ENCODE measurements around the gene ACADL. TPM values are rescaled to one million over a fixed set of nuclear protein-coding genes. Genes with fewer than 3 reads are reported as not detected.

ACADL gene
- total RNA-seq, 6 experiments from 2014 or later, result not detected

DNA sequence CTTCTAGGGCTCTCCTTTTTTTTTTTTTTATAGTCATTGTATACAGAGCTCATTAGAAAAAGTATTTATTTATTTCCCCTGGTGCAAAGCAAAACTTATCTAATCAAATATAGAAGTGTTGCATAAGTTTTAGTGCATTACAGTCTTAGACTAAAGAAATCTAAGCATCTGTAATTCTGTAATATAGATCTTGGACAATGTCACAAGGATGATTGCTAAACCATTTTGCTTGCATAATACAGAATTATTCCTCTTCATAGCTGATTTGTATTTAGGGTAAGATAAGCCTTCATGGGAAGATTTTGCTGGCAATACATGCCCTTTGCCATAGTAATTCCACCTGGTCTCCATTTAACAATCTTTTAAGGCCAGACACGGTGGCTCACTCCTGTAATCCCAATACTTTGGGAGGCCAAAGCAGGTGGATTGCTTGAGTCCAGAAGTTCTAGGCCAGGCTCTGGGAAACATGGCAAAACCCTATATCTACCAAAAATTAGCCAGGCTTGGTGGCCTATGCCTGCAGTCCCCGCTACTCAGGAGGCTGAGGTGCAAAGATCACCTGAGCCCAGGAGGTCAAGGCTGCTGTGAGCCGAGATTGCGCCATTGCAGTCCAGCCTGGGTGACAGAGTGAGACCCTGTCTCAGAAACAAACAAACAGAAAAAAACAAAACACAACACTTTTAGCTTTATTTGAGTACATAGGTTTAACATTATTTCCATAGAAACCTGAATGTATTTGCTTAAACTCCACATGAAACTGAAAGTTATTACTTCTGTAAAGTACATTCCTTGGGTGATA is 2.2 kb upstream of the ACADL start:
- H3K27me3 Mint-ChIP-seq (ENCODE audit: insufficient read depth), result peaks cover 4% of the 10 kb centered on the region
- H3K36me3 Mint-ChIP-seq (ENCODE audit: low read depth), result no peaks in the 10 kb centered on the region
- H3K4me1 Mint-ChIP-seq (ENCODE audit: low read depth), result no peaks in the 10 kb centered on the region
- no peak overlapping the region for H3K4me3 Mint-ChIP-seq
- no peak overlapping the region for H3K27ac Mint-ChIP-seq
- no peak for DNase-seq
- H3K9me3 Mint-ChIP-seq, result no peaks in the 10 kb centered on the region
- TF ChIP-seq, protein P1, sequence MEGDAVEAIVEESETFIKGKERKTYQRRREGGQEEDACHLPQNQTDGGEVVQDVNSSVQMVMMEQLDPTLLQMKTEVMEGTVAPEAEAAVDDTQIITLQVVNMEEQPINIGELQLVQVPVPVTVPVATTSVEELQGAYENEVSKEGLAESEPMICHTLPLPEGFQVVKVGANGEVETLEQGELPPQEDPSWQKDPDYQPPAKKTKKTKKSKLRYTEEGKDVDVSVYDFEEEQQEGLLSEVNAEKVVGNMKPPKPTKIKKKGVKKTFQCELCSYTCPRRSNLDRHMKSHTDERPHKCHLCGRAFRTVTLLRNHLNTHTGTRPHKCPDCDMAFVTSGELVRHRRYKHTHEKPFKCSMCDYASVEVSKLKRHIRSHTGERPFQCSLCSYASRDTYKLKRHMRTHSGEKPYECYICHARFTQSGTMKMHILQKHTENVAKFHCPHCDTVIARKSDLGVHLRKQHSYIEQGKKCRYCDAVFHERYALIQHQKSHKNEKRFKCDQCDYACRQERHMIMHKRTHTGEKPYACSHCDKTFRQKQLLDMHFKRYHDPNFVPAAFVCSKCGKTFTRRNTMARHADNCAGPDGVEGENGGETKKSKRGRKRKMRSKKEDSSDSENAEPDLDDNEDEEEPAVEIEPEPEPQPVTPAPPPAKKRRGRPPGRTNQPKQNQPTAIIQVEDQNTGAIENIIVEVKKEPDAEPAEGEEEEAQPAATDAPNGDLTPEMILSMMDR (IDR thresholded peaks at IDR 0.05), result no peak

DNA sequence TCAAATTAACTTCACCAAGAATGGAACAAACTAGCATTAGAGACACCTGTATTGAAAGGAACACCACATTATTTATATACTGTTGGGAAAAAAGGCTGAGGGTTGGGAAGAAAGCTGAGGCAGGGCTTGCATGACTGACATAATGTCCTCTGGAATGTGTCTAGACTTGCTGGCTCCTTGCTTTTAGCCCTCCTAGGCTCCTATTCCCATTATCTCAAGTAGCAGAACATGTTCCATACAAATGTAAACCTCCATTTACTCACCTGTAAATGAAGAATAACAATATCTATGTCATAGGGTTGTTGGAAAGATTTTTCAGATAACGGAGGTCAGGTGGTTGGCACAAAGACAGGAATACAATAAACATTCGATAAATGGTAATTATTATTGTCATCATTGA is 976 bp upstream of the ACADL start:
- no peak for DNase-seq
- Mint-ChIP-seq H3K36me3 (ENCODE audit: low read depth) (no peaks in the 10 kb centered on the region), H3K4me1 (ENCODE audit: low read depth) (no peaks in the 10 kb centered on the region), H3K9me3 (no peaks in the 10 kb centered on the region), H3K27ac (no peak overlapping the region), H3K4me3 (no peak overlapping the region), H3K27me3 (ENCODE audit: insufficient read depth) (peaks cover 4% of the 10 kb centered on the region)
- TF ChIP-seq, protein P1 (IDR thresholded peaks at IDR 0.05), result no peak

DNA sequence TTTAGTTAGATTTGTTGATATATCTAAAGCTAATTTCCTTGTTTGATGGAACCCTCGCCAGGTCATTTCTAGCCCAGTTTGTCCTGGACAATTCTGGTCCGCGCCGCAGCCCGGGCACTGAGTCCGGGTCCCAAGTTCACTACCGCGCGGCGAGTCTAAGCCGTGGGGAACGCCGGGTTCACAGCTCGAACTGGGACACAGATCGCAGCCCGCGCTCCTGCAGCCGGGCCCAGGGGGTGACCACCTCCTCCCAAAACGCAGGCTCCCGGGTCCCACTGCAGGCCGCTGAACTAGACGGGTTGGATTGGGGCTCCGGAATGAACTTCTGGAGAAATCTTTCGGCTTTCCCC is 681 bp downstream of the ACADL start:
- no peaks in the 10 kb centered on the region for H3K36me3 Mint-ChIP-seq (ENCODE audit: low read depth)
- TF ChIP-seq, protein P1 (IDR thresholded peaks at IDR 0.05), result no peak
- H3K4me3 Mint-ChIP-seq, result no peak overlapping the region
- DNase-seq, result no peak
- H3K9me3 Mint-ChIP-seq, result no peaks in the 10 kb centered on the region
- H3K4me1 Mint-ChIP-seq (ENCODE audit: low read depth), result no peaks in the 10 kb centered on the region
- H3K27me3 Mint-ChIP-seq (ENCODE audit: insufficient read depth), result peaks cover 4% of the 10 kb centered on the region
- H3K27ac Mint-ChIP-seq, result no peak overlapping the region

DNA sequence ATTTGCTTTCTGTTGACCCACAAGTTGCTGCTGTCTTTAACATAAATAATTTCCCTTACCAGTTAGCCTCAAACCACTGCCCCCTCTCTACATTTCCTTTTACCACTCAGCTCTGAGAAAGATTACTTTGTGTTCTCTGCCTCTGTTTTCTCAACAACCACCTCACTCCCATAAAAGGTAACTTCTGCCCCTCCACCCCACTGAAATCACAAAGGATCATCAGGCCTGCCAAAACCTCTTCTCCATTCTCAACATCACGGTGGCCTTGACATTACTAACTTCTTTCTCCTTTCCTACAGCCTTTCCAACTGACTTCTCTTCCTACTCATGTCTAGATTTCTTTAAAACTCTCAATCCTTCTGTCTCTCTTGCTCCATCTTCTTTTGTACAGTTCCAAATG is 10.1 kb downstream of the ACADL start:
- DNase-seq, result no peak
- Mint-ChIP-seq H3K27ac (no peak overlapping the region), H3K4me3 (no peak overlapping the region), H3K4me1 (ENCODE audit: low read depth) (no peaks in the 10 kb centered on the region), H3K27me3 (ENCODE audit: insufficient read depth) (peaks cover 3% of the 10 kb centered on the region), H3K9me3 (no peaks in the 10 kb centered on the region), H3K36me3 (ENCODE audit: low read depth) (no peaks in the 10 kb centered on the region)
- TF ChIP-seq, protein P1 (IDR thresholded peaks at IDR 0.05), result no peak

DNA sequence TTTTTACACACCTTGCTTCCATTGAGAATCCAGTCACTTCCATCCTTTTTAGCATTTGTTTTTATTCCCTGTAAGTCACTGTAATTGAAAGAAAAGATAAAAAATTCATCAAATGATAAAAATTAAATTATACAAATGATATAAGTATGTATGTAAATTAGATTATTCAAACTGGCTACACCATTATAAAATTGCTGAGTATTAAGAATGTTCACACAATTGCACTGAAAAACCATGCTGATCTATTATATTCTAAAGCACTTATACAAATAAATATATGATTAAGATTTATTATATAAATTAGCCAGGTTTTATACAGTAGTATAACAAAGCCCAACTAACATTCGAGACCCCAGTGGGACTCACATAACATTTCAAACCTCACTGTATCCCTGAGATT is 15.1 kb downstream of the ACADL start:
- no peak for DNase-seq
- no peaks in the 10 kb centered on the region for H3K9me3 Mint-ChIP-seq
- H3K27me3 Mint-ChIP-seq (ENCODE audit: insufficient read depth), result peaks cover 3% of the 10 kb centered on the region
- no peaks in the 10 kb centered on the region for H3K36me3 Mint-ChIP-seq (ENCODE audit: low read depth)
- no peaks in the 10 kb centered on the region for H3K4me1 Mint-ChIP-seq (ENCODE audit: low read depth)
- H3K27ac Mint-ChIP-seq, result no peak overlapping the region
- TF ChIP-seq, protein P1 (IDR thresholded peaks at IDR 0.05), result no peak
- H3K4me3 Mint-ChIP-seq, result no peak overlapping the region
